H9 (cell line): ENCODE measurements around the gene HELT. TPM values are rescaled to one million over a fixed set of nuclear protein-coding genes. Genes with fewer than 3 reads are reported as not detected.

ENCODE experiments used
- DNase-seq: peaks from one replicate; pipeline ENCODE4 v3.0.0-alpha.2; 2017
- H2AFZ ChIP-seq: one replicate; pipeline ENCODE4 v1.6.1; 2013; ENCODE audit warnings: mild to moderate bottlenecking, low read length, control low read depth, moderate library complexity
- H2AK5ac ChIP-seq: 2 replicates; pipeline ENCODE4 v1.6.1; 2013; ENCODE audit warnings: low read length, control low read depth, mixed read lengths; ENCODE audit not compliant: insufficient read length
- H2BK120ac ChIP-seq: one replicate; pipeline ENCODE4 v1.6.1; 2013; ENCODE audit warnings: low read depth, mild to moderate bottlenecking, low read length, control low read depth, inconsistent platforms; ENCODE audit not compliant: poor library complexity, severe bottlenecking
- H2BK12ac ChIP-seq: 2 replicates; pipeline ENCODE4 v1.6.1; 2013; ENCODE audit warnings: low read length, control low read depth, mixed read lengths, low read depth; ENCODE audit not compliant: insufficient read length
- H2BK15ac ChIP-seq: 2 replicates; pipeline ENCODE4 v1.6.1; 2013; ENCODE audit warnings: low read depth, low read length, control low read depth
- H2BK20ac ChIP-seq: one replicate; pipeline ENCODE4 v1.6.1; 2013; ENCODE audit warnings: low read depth, mild to moderate bottlenecking, low read length, control low read depth, inconsistent platforms; ENCODE audit not compliant: poor library complexity, severe bottlenecking
- H2BK5ac ChIP-seq: 2 replicates; pipeline ENCODE4 v1.6.1; 2013; ENCODE audit warnings: low read length, control low read depth, mixed read lengths; ENCODE audit not compliant: insufficient read length
- H3K14ac ChIP-seq: 2 replicates; pipeline ENCODE4 v1.6.1; 2013; ENCODE audit warnings: low read length, control low read depth; ENCODE audit not compliant: insufficient read depth
- H3K18ac ChIP-seq: 2 replicates; pipeline ENCODE4 v1.6.1; 2013; ENCODE audit warnings: low read depth, mild to moderate bottlenecking, mixed read lengths, low read length, control low read depth; ENCODE audit not compliant: insufficient read length
- H3K23ac ChIP-seq: 2 replicates; pipeline ENCODE4 v1.6.1; 2013; ENCODE audit warnings: low read length, control low read depth, mixed read lengths, low read depth; ENCODE audit not compliant: insufficient read length
- H3K23me2 ChIP-seq: 2 replicates; pipeline ENCODE4 v1.6.1; 2013; ENCODE audit warnings: low read depth, mild to moderate bottlenecking, mixed read lengths, low read length, control low read depth; ENCODE audit not compliant: insufficient read length, poor library complexity, severe bottlenecking
- H3K27ac ChIP-seq: 2 replicates; pipeline ENCODE4 v1.5.1; 2013; ENCODE audit warnings: low read length, control low read depth, mixed read lengths, low read depth; ENCODE audit not compliant: insufficient read length
- H3K27me3 ChIP-seq: 2 replicates; pipeline ENCODE4 v1.6.1; 2013; ENCODE audit warnings: low read length, control low read depth, inconsistent platforms; ENCODE audit not compliant: insufficient read depth
- H3K4ac ChIP-seq: 2 replicates; pipeline ENCODE4 v1.6.1; 2013; ENCODE audit warnings: low read depth, mild to moderate bottlenecking, control low read depth, inconsistent platforms, low read length, moderate library complexity
- H3K4me1 ChIP-seq: 2 replicates; pipeline ENCODE4 v1.6.1; 2013; ENCODE audit warnings: low read length, control low read depth, inconsistent platforms; ENCODE audit not compliant: insufficient read depth
- H3K4me2 ChIP-seq: 2 replicates; pipeline ENCODE4 v1.6.1; 2013; ENCODE audit warnings: low read length, control low read depth, mixed read lengths; ENCODE audit not compliant: insufficient read length, insufficient read depth
- H3K56ac ChIP-seq: 2 replicates; pipeline ENCODE4 v1.6.1; 2013; ENCODE audit warnings: low read depth, mild to moderate bottlenecking, mixed read lengths, low read length, control low read depth; ENCODE audit not compliant: insufficient read length
- H3K79me1 ChIP-seq: 2 replicates; pipeline ENCODE4 v1.6.1; 2013; ENCODE audit warnings: low read depth, mild to moderate bottlenecking, moderate library complexity, low read length, control low read depth, inconsistent platforms; ENCODE audit not compliant: insufficient read depth, poor library complexity, severe bottlenecking
- H3K79me2 ChIP-seq: 2 replicates; pipeline ENCODE4 v1.6.1; 2013; ENCODE audit warnings: low read length, control low read depth, inconsistent platforms; ENCODE audit not compliant: insufficient read depth
- H3K9ac ChIP-seq: 2 replicates; pipeline ENCODE4 v1.6.1; 2013; ENCODE audit warnings: low read length, control low read depth, mixed read lengths; ENCODE audit not compliant: insufficient read length; ENCODE audit errors: extremely low read depth
- H3K9me3 ChIP-seq: one replicate; pipeline ENCODE4 v1.6.1; 2013; ENCODE audit warnings: low read depth, low read length, inconsistent platforms; ENCODE audit not compliant: control insufficient read depth
- H3T11ph ChIP-seq: one replicate; pipeline ENCODE4 v1.6.1; 2013; ENCODE audit warnings: mild to moderate bottlenecking, low read length, control low read depth, inconsistent platforms
- H4K20me1 ChIP-seq: one replicate; pipeline ENCODE4 v1.6.1; 2013; ENCODE audit not compliant: control insufficient read depth, insufficient read length, insufficient read depth
- H4K5ac ChIP-seq: 2 replicates; pipeline ENCODE4 v1.6.1; 2013; ENCODE audit warnings: low read depth, mild to moderate bottlenecking, mixed read lengths, low read length, control low read depth; ENCODE audit not compliant: insufficient read length
- H4K8ac ChIP-seq: replicated peaks from 2 replicates; pipeline ENCODE4 v1.6.1; 2013; ENCODE audit warnings: low read length, control low read depth, mixed read lengths, low read depth; ENCODE audit not compliant: insufficient read length
- H4K91ac ChIP-seq: 2 replicates; pipeline ENCODE4 v1.6.1; 2013; ENCODE audit warnings: low read depth, mild to moderate bottlenecking, moderate library complexity, mixed read lengths, low read length, control low read depth; ENCODE audit not compliant: insufficient read length
- H3K27ac Mint-ChIP-seq, 3 experiments: 2 replicates in 2 of 3; 3 replicates in 1 of 3; pipeline ENCODE4 v1.8.0; 2020 to 2021; ENCODE audit warnings: mixed read lengths in 3 of 3, mild to moderate bottlenecking in 1 of 3, moderate library complexity in 1 of 3
- H3K27me3 Mint-ChIP-seq: 2 replicates; pipeline ENCODE4 v1.8.0; 2021; ENCODE audit warnings: low read depth, mild to moderate bottlenecking, moderate library complexity, mixed read lengths
- H3K36me3 Mint-ChIP-seq, 3 experiments: 2 replicates in 2 of 3; 3 replicates in 1 of 3; pipeline ENCODE4 v1.8.0; 2020 to 2021; ENCODE audit warnings: low read depth in 3 of 3, mixed read lengths in 3 of 3; ENCODE audit not compliant: insufficient read depth in 1 of 3
- H3K4me1 Mint-ChIP-seq, 2 experiments: 2 replicates each; pipeline ENCODE4 v1.8.0; 2020; ENCODE audit warnings: mixed read lengths in 2 of 2
- H3K4me3 Mint-ChIP-seq, 2 experiments: 2 replicates in 1 of 2; 3 replicates in 1 of 2; pipeline ENCODE4 v1.8.0; 2020 to 2021; ENCODE audit warnings: mild to moderate bottlenecking in 2 of 2, mixed read lengths in 2 of 2, moderate library complexity in 1 of 2
- H3K9me3 Mint-ChIP-seq, 2 experiments: 2 replicates in 1 of 2; 3 replicates in 1 of 2; pipeline ENCODE4 v1.8.0; 2020; ENCODE audit warnings: mild to moderate bottlenecking in 2 of 2, mixed read lengths in 2 of 2, moderate library complexity in 1 of 2
- CTCF ChIP-seq: fragments of 200-600 bp; sonication (generic); conservative IDR thresholded peaks from 3 replicates; pipeline ENCODE4 v1.8.0; 2021; ENCODE audit warnings: antibody characterized with exemption, mild to moderate bottlenecking
- whole genome bisulfite sequencing: extraction: QIAGEN DNeasy Blood & Tissue Kit; methylation state at CpG from one replicate; pipeline ENCODE4 v1.1.7; 2013; ENCODE audit warnings: missing lambda C conversion rate, low lambda C conversion rate, mixed read lengths; ENCODE audit not compliant: insufficient read length; ENCODE audit errors: extremely low coverage; 5-methylcytosine and 5-hydroxymethylcytosine counted together
- total RNA-seq: library from RNA; stranded (reverse); gene quantifications from 2 replicates; pipeline ENCODE4 v1.2.1, GENCODE V29; 2021

Gene HELT
- total RNA-seq, 1 experiment from 2014 or later, result not detected

GRCh38 chr4:185004562-185005218, 13.6 kb upstream of the HELT start:
- H2BK12ac ChIP-seq, result no peak overlapping the region
- no peak overlapping the region for H2BK15ac ChIP-seq
- no peaks in the 10 kb centered on the region; the same call in 1 of the 2 replicates for H3K4me1 ChIP-seq
- no peak overlapping the region for H3K4ac ChIP-seq
- peak overlapping the region; percentile 4 for H3K18ac ChIP-seq
- no peak overlapping the region for H3K23ac ChIP-seq
- no peaks in the 10 kb centered on the region for H3K36me3 Mint-ChIP-seq
- peak overlapping the region; percentile 50 for H3K4me2 ChIP-seq
- peaks cover 69% of the 10 kb centered on the region for H3K27me3 Mint-ChIP-seq
- no peak overlapping the region for H2BK120ac ChIP-seq
- H2BK5ac ChIP-seq, result no peak overlapping the region
- peaks cover 14 to 16% of the 10 kb centered on the region in 2 experiments for H3K4me1 Mint-ChIP-seq
- no peaks in the 10 kb centered on the region for H3K23me2 ChIP-seq
- DNase-seq, result peak; percentile 72
- no peak overlapping the region for H3K27ac Mint-ChIP-seq
- no peak overlapping the region for H3K56ac ChIP-seq
- no peak overlapping the region for H4K91ac ChIP-seq
- no peaks in the 10 kb centered on the region for H3K79me1 ChIP-seq
- no peak overlapping the region for H3K9ac ChIP-seq
- no peak overlapping the region for H4K8ac ChIP-seq
- no peak overlapping the region for H3K14ac ChIP-seq
- no peak overlapping the region for H2BK20ac ChIP-seq
- peak overlapping the region; percentile 49 to 69 for H3K4me3 Mint-ChIP-seq
- no peak overlapping the region for H2AK5ac ChIP-seq
- no peaks in the 10 kb centered on the region for H3K9me3 ChIP-seq
- peaks cover 2% of the 10 kb centered on the region; the same call in 1 of the 2 replicates for H3K27me3 ChIP-seq
- no CpG with 5 or more reads among the region's 22 CpGs for WGBS
- H3K9me3 Mint-ChIP-seq, result no peaks in the 10 kb centered on the region; a peak in 2 of 5 replicates
- H3K27ac ChIP-seq, result no peak overlapping the region
- H3K79me2 ChIP-seq, result no peaks in the 10 kb centered on the region
- no peak overlapping the region for H2AFZ ChIP-seq
- no peak overlapping the region for H3T11ph ChIP-seq
- no peak overlapping the region for H4K5ac ChIP-seq
- H4K20me1 ChIP-seq, result no peaks in the 10 kb centered on the region
- no peak for TF ChIP-seq CTCF
